ENCODE measurements around the gene PCSK5.

Gene PCSK5

GRCh38 chr9:76025286-76025685 lies 134.8 kb downstream of the PCSK5 start:
- no peak overlapping the region for H3K27ac ChIP-seq (ENCODE audit: low read length)
- no peaks in the 10 kb centered on the region for H3K27me3 ChIP-seq (replicated peaks; ENCODE audit: insufficient read depth, low read length)
- H3K4me3 ChIP-seq (ENCODE audit: low read length), result no peak overlapping the region
- peaks cover 11% of the 10 kb centered on the region for H3K4me1 ChIP-seq (ENCODE audit: low read length)
- no peaks in the 10 kb centered on the region for H3K79me2 ChIP-seq (ENCODE audit: low read length)
- H3K9ac ChIP-seq (ENCODE audit: low read length), result no peak overlapping the region
- TF ChIP-seq EZH2 (optimal IDR thresholded peaks at IDR 0.05; ENCODE audit: low read depth, low read length), result no peak
- no peak for TF ChIP-seq CTCF (IDR thresholded peaks at IDR 0.05; ENCODE audit: low read length)
- TF ChIP-seq EZH2phosphoT487 (IDR thresholded peaks at IDR 0.05; ENCODE audit: low read length), result no peak
- no peaks in the 10 kb centered on the region for H3K36me3 ChIP-seq (replicated peaks; ENCODE audit: insufficient read depth, low read length)
- no peak overlapping the region for H2AFZ ChIP-seq (ENCODE audit: low read length)
- no peaks in the 10 kb centered on the region for H3K9me3 ChIP-seq (replicated peaks; ENCODE audit: insufficient read depth, low read length)
- H3F3A ChIP-seq (ENCODE audit: insufficient read depth, low read length), result no peaks in the 10 kb centered on the region
- no peak overlapping the region for H3K4me2 ChIP-seq (ENCODE audit: low read depth, low read length)
- H3K9me2 ChIP-seq (replicated peaks; ENCODE audit: insufficient read depth, low read length), result no peaks in the 10 kb centered on the region
- no peaks in the 10 kb centered on the region for H4K20me1 ChIP-seq (ENCODE audit: insufficient read depth, low read length)
- no peak for DNase-seq

GRCh38 chr9:76026796-76027195 lies 136.3 kb downstream of the PCSK5 start:
- no peak for DNase-seq
- Histone ChIP-seq H3K9me2 (replicated peaks; ENCODE audit: insufficient read depth, low read length) (no peaks in the 10 kb centered on the region), H3K36me3 (replicated peaks; ENCODE audit: insufficient read depth, low read length) (no peaks in the 10 kb centered on the region), H3K27me3 (replicated peaks; ENCODE audit: insufficient read depth, low read length) (no peaks in the 10 kb centered on the region), H3F3A (ENCODE audit: insufficient read depth, low read length) (no peaks in the 10 kb centered on the region), H4K20me1 (ENCODE audit: insufficient read depth, low read length) (no peaks in the 10 kb centered on the region), H3K79me2 (ENCODE audit: low read length) (no peaks in the 10 kb centered on the region), H2AFZ (ENCODE audit: low read length) (no peak overlapping the region), H3K4me1 (ENCODE audit: low read length) (peaks cover 11% of the 10 kb centered on the region), H3K27ac (ENCODE audit: low read length) (no peak overlapping the region), H3K4me2 (ENCODE audit: low read depth, low read length) (no peak overlapping the region), H3K9me3 (replicated peaks; ENCODE audit: insufficient read depth, low read length) (no peaks in the 10 kb centered on the region), H3K9ac (ENCODE audit: low read length) (no peak overlapping the region), H3K4me3 (ENCODE audit: low read length) (no peak overlapping the region)
- TF ChIP-seq CTCF (IDR thresholded peaks at IDR 0.05; ENCODE audit: low read length), result no peak
- no peak for TF ChIP-seq EZH2phosphoT487 (IDR thresholded peaks at IDR 0.05; ENCODE audit: low read length)
- TF ChIP-seq EZH2 (optimal IDR thresholded peaks at IDR 0.05; ENCODE audit: low read depth, low read length), result no peak

GRCh38 chr9:76027416-76027815 lies 136.9 kb downstream of the PCSK5 start:
- Histone ChIP-seq H3K27ac (ENCODE audit: low read length) (no peak overlapping the region), H3K4me1 (ENCODE audit: low read length) (peaks cover 11% of the 10 kb centered on the region), H3K36me3 (replicated peaks; ENCODE audit: insufficient read depth, low read length) (no peaks in the 10 kb centered on the region), H3K9me2 (replicated peaks; ENCODE audit: insufficient read depth, low read length) (no peaks in the 10 kb centered on the region), H3K27me3 (replicated peaks; ENCODE audit: insufficient read depth, low read length) (no peaks in the 10 kb centered on the region), H3K79me2 (ENCODE audit: low read length) (no peaks in the 10 kb centered on the region), H3K9ac (ENCODE audit: low read length) (no peak overlapping the region), H4K20me1 (ENCODE audit: insufficient read depth, low read length) (no peaks in the 10 kb centered on the region), H3K9me3 (replicated peaks; ENCODE audit: insufficient read depth, low read length) (no peaks in the 10 kb centered on the region), H3K4me2 (ENCODE audit: low read depth, low read length) (peak overlapping the region; percentile 12; the same call in 1 of the 2 replicates), H2AFZ (ENCODE audit: low read length) (no peak overlapping the region), H3F3A (ENCODE audit: insufficient read depth, low read length) (no peaks in the 10 kb centered on the region), H3K4me3 (ENCODE audit: low read length) (no peak overlapping the region)
- peak; percentile 80 for DNase-seq
- TF ChIP-seq EZH2phosphoT487 (IDR thresholded peaks at IDR 0.05; ENCODE audit: low read length) (no peak), EZH2 (optimal IDR thresholded peaks at IDR 0.05; ENCODE audit: low read depth, low read length) (no peak), CTCF (IDR thresholded peaks at IDR 0.05; ENCODE audit: low read length) (no peak)
